Smooth muscle cell (in vitro differentiated cells): Measurements from ENCODE around the gene RGS13. TPM values are rescaled to one million over a fixed set of nuclear protein-coding genes. Genes with fewer than 3 reads are reported as not detected.
A peak's percentile ranks its signal among the peaks of the same experiment; 100 is the strongest.

ENCODE experiments used
- DNase-seq: peaks from one replicate; lab custom pipeline; 2025; ENCODE audit not compliant: unreplicated experiment; lab: John Stamatoyannopoulos, UW
- H2AFZ ChIP-seq: fragments of 200-600 bp; sonication (generic); 2 replicates; pipeline ENCODE4 v1.6.0; 2016; ENCODE audit warnings: antibody characterized with exemption, low read depth, mild to moderate bottlenecking
- H3F3A ChIP-seq: fragments of 200-600 bp; sonication (generic); 2 replicates; pipeline ENCODE4 v1.6.0; 2017; ENCODE audit warnings: antibody characterized with exemption, low read depth
- H3K27ac ChIP-seq: fragments of 200-600 bp; sonication (generic); 2 replicates; pipeline ENCODE4 v1.5.1; 2016; ENCODE audit warnings: low read depth, mild to moderate bottlenecking
- H3K27me3 ChIP-seq: fragments of 200-600 bp; sonication (generic); 2 replicates; pipeline ENCODE4 v1.6.1; 2016; ENCODE audit warnings: low read depth, mild to moderate bottlenecking
- H3K36me3 ChIP-seq: fragments of 200-600 bp; sonication (generic); 2 replicates; pipeline ENCODE4 v1.5.1; 2016; ENCODE audit warnings: low read depth
- H3K4me1 ChIP-seq: fragments of 200-600 bp; sonication (generic); 2 replicates; pipeline ENCODE4 v1.5.1; 2016; ENCODE audit warnings: low read depth
- H3K4me2 ChIP-seq: fragments of 200-600 bp; sonication (generic); 2 replicates; pipeline ENCODE4 v1.6.0; 2016; ENCODE audit warnings: mild to moderate bottlenecking
- H3K4me3 ChIP-seq: fragments of 200-600 bp; sonication (generic); 2 replicates; pipeline ENCODE4 v1.5.1; 2016; ENCODE audit warnings: mild to moderate bottlenecking
- H3K79me2 ChIP-seq: fragments of 200-600 bp; sonication (generic); 2 replicates; pipeline ENCODE4 v1.6.0; 2016; ENCODE audit warnings: low read depth, mild to moderate bottlenecking
- H3K9ac ChIP-seq: fragments of 200-600 bp; sonication (generic); 2 replicates; pipeline ENCODE4 v1.6.0; 2016; ENCODE audit warnings: low read depth
- H3K9me3 ChIP-seq: fragments of 200-600 bp; sonication (generic); replicated peaks from 2 replicates; pipeline ENCODE4 v1.5.1; 2016; ENCODE audit warnings: low read depth
- H4K20me1 ChIP-seq: fragments of 200-600 bp; sonication (generic); 2 replicates; pipeline ENCODE4 v1.6.0; 2016; ENCODE audit warnings: low read depth
- whole genome bisulfite sequencing: methylation state at CpG from one replicate; pipeline ENCODE4 v1.1.7; 2016; ENCODE audit warnings: low lambda C conversion rate; 5-methylcytosine and 5-hydroxymethylcytosine counted together
- polyA plus RNA-seq: library from polyadenylated mRNA; unstranded; fragments of >200 nt; fragmentation: Nextera tagmentation; extraction: Ambion mirVana; gene quantifications from 2 replicates; pipeline ENCODE4 v1.2.1, GENCODE V29; 2016
- total RNA-seq: library from RNA; depleted of rRNA; stranded (reverse); fragments of >200 nt; gene quantifications from 2 replicates; pipeline ENCODE4 v1.2.3, GENCODE V29; 2014
- TF ChIP-seq, protein P1 (sequence below): fragments of 200-600 bp; sonication (generic); IDR thresholded peaks from 2 replicates; pipeline ENCODE4 v1.5.1; 2017; ENCODE audit warnings: borderline replicate concordance, mild to moderate bottlenecking, antibody characterized with exemption; ENCODE audit not compliant: insufficient read depth, poor library complexity, severe bottlenecking

Gene RGS13
- total and polyA plus RNA-seq, 2 experiments from 2014 or later, result 0.45 TPM; not detected in 1

DNA sequence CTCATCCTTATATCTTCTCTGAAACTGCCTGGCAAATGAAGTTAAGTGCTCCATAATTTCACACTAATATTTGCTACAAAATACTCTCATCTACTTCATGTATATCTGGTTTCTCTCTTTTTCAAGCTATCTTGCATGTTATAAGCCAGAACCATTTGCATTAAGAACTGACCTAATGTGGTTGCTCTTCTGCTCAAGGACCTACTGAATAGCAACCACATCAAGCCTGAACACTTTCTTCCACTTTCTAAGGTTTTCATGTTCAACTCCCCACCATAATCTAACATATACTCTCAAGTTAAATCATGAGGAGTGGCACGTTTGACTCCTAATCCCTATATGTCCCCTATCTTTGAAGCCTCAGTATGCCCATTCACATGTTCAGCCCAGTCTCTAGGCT is 33.2 kb upstream of the RGS13 start:
- peaks cover 9% of the 10 kb centered on the region for H3K4me1 ChIP-seq
- WGBS, result 67% methylated on average over 1 of the region's 1 CpG
- H3K27ac ChIP-seq, result peak overlapping the region; percentile 12
- H3K27me3 ChIP-seq, result no peaks in the 10 kb centered on the region
- peak overlapping the region; percentile 15 for H3K9ac ChIP-seq
- TF ChIP-seq, protein P1, sequence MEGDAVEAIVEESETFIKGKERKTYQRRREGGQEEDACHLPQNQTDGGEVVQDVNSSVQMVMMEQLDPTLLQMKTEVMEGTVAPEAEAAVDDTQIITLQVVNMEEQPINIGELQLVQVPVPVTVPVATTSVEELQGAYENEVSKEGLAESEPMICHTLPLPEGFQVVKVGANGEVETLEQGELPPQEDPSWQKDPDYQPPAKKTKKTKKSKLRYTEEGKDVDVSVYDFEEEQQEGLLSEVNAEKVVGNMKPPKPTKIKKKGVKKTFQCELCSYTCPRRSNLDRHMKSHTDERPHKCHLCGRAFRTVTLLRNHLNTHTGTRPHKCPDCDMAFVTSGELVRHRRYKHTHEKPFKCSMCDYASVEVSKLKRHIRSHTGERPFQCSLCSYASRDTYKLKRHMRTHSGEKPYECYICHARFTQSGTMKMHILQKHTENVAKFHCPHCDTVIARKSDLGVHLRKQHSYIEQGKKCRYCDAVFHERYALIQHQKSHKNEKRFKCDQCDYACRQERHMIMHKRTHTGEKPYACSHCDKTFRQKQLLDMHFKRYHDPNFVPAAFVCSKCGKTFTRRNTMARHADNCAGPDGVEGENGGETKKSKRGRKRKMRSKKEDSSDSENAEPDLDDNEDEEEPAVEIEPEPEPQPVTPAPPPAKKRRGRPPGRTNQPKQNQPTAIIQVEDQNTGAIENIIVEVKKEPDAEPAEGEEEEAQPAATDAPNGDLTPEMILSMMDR, result no peak
- DNase-seq, result no peak
- no peaks in the 10 kb centered on the region for H4K20me1 ChIP-seq
- no peaks in the 10 kb centered on the region for H3K79me2 ChIP-seq
- H3K4me3 ChIP-seq, result no peak overlapping the region
- H3K4me2 ChIP-seq, result no peak overlapping the region
- H2AFZ ChIP-seq, result peak overlapping the region; percentile 32
- H3K9me3 ChIP-seq, result no peaks in the 10 kb centered on the region
- H3K36me3 ChIP-seq, result no peaks in the 10 kb centered on the region
- H3F3A ChIP-seq, result no peaks in the 10 kb centered on the region

DNA sequence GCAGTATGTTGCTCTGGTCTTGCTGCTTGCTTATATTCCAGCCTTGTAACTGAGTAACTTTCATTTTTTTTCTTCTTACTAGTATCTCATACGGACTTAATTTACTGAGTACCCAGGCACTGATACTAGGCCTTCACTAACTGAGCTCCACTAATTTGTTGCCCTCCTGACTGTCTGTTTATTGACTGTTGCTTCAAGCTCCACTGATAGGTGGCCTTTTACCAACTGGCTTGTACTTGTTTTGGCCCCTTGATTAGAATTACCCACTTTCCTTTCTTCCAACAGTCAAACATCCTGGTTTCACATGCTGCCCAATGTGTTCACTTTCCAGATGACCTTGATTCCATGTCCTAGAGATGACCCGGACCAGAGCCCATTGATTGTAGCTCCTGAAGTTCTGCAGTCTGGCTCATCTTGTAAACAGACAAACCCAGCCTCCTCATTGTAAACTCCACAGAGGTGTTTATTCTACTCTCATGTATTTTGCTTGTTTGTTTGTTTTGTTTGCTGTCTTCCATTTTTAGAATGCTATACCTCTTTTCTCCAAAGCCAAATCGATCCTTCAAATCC is 32.6 kb upstream of the RGS13 start:
- TF ChIP-seq, protein P1, result no peak
- H3K36me3 ChIP-seq, result no peaks in the 10 kb centered on the region
- H4K20me1 ChIP-seq, result no peaks in the 10 kb centered on the region
- H3F3A ChIP-seq, result no peaks in the 10 kb centered on the region
- DNase-seq, result no peak
- peak overlapping the region; percentile 32 for H2AFZ ChIP-seq
- H3K27me3 ChIP-seq, result no peaks in the 10 kb centered on the region
- peaks cover 9% of the 10 kb centered on the region for H3K4me1 ChIP-seq
- H3K4me2 ChIP-seq, result no peak overlapping the region
- peak overlapping the region; percentile 15 for H3K9ac ChIP-seq
- WGBS, result 83% methylated on average over 3 of the region's 3 CpGs
- H3K4me3 ChIP-seq, result no peak overlapping the region
- no peaks in the 10 kb centered on the region for H3K9me3 ChIP-seq
- peak overlapping the region; percentile 12 for H3K27ac ChIP-seq
- no peaks in the 10 kb centered on the region for H3K79me2 ChIP-seq

DNA sequence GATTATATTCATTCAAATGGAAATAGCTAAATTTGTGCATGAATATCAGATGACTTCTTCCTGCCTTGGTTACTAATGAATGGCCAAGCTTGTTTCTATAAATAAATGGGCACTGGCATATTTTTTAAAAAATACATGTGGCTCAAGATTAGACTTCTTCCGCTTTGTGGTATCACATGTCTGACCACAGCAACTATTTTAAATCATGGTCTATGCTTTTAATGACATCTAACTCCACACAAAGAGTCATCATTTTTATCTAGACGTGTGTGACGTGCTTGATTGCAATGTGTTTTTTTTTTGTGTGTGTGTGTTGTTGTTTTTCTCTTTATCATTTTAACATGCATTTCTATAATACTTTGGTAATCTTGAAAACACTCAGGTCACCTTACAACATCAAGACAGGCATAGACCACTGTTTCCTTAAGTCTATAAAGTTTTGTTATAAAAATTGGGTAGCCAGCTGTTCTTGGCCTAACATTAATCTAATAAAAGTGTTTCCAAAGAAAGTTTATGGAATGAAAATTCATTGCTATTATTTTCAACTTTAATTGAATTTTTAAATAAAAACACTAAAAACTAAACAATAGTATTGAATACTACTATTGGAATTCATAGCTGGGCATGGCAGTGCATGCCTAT is 30.8 kb upstream of the RGS13 start:
- Histone ChIP-seq H3K27me3 (no peaks in the 10 kb centered on the region), H3K79me2 (no peaks in the 10 kb centered on the region), H3K4me3 (no peak overlapping the region), H3K36me3 (no peaks in the 10 kb centered on the region), H3K4me1 (peaks cover 9% of the 10 kb centered on the region), H4K20me1 (no peaks in the 10 kb centered on the region), H3K27ac (peak overlapping the region; percentile 93), H2AFZ (no peak overlapping the region), H3K9me3 (no peaks in the 10 kb centered on the region), H3K4me2 (peak overlapping the region; percentile 52), H3K9ac (peak overlapping the region; percentile 82), H3F3A (no peaks in the 10 kb centered on the region)
- TF ChIP-seq, protein P1, result no peak
- 29% methylated on average over 3 of the region's 3 CpGs for WGBS
- DNase-seq, result no peak

DNA sequence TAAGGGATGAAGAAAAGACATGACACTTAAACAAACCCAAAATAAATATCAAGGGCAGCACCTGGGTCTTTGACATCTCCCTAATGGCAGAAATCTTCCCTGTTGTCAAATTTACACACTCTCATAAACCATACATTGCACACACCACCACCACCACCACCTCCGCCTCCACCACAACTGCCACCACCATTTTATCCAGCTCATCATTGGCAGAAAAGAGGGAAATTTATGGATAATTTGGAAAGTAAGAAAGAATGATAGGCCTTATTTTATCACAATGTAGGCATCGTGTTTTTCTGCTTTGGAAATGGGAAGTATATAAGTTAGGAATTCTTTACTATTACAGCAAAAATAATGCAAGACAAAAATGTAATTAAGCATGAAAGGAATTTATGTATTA is 27.3 kb upstream of the RGS13 start:
- no peak overlapping the region for H3K4me2 ChIP-seq

More for the DNA sequence above, 27.3 kb upstream of the RGS13 start:
- Histone ChIP-seq H3K36me3 (no peaks in the 10 kb centered on the region), H3K79me2 (no peaks in the 10 kb centered on the region), H2AFZ (no peak overlapping the region), H3K27ac (peak overlapping the region; percentile 11), H3K4me1 (no peaks in the 10 kb centered on the region), H3K9ac (no peak overlapping the region), H3F3A (no peaks in the 10 kb centered on the region), H3K4me3 (no peak overlapping the region), H4K20me1 (no peaks in the 10 kb centered on the region), H3K9me3 (no peaks in the 10 kb centered on the region), H3K27me3 (no peaks in the 10 kb centered on the region)
- TF ChIP-seq, protein P1, result no peak
- WGBS, result 59% methylated on average over 2 of the region's 2 CpGs
- no peak for DNase-seq
